Pulmonary artery endothelial cell (primary cell): Measurements from ENCODE around the gene TMEM200B. TPM values are rescaled to one million over a fixed set of nuclear protein-coding genes. Genes with fewer than 3 reads are reported as not detected.
"Not testable (repeated sequence)": the region's sequence is repeated elsewhere in the genome, so short reads cannot be mapped to it uniquely, and the experiment has no call there.

ENCODE experiments used
- DNase-seq: peaks from one replicate; pipeline ENCODE4 v3.0.0-alpha.2; 2011; ENCODE audit warnings: low read depth, low spot score
- total RNA-seq: library from RNA; depleted of rRNA; stranded (reverse); fragments of >200 nt; gene quantifications from 2 replicates; pipeline ENCODE4 v1.2.3, GENCODE V29; 2014

TMEM200B gene
- 0.92 and 1.7 TPM in 2 replicates for total RNA-seq

- DNase-seq = no peak
These were observed at the start of gene TMEM200B for GRCh38 chr1:29123887-29124365. TMEM200B (minus strand) TSS chr1:29123903; CDS start chr1:29121828, 2,075 bp downstream.

DNA sequence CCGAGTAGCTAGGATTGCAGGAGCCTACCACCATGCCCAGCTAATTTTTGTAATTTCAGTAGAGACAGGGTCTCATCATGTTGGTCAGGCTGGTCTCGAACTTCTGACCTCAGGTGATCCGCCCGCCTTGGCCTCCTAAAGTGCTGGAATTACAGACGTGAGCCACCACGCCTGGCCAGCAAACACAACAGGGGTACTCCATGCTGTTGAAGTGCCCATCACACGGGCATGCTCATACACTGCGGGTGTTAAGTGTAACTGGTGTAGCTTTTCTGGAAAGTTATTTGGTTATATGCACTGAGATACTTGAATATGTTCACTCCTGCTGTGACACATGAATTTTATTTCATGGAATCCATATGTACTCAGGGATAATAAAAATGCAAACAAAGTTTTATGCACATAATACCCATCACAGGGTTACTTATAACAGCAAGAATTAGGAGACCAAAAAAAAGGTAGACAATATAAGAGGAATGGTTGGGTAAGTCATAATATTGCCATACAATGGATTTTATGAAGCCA lies 48.8 kb upstream of the TMEM200B start:
- no peak for DNase-seq

- no peak for DNase-seq
These were observed 47.8 kb upstream of the TMEM200B start for GRCh38 chr1:29171521-29171920.

DNA sequence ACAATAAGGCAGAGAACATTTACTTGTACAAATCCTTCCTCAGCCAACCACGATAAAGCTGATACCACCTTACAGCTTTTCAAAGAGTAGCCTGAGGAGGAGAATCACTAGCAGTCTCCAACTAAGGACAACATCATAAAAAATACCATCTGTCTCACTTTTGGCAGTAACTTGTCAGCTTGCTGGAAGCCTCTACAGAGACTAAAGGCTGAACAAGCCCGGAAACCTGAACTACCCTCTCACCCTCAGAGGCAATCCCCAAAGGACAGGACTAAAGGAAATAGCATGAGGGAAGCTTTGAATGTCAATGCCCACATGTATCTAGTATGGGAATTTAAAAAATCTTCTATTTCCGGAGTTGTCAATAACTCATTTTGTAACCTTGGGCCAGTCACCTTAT lies 47.4 kb upstream of the TMEM200B start:
- no peak for DNase-seq

GRCh38 chr1:29169976-29170375 lies 46.3 kb upstream of the TMEM200B start:
- no peak for DNase-seq

DNA sequence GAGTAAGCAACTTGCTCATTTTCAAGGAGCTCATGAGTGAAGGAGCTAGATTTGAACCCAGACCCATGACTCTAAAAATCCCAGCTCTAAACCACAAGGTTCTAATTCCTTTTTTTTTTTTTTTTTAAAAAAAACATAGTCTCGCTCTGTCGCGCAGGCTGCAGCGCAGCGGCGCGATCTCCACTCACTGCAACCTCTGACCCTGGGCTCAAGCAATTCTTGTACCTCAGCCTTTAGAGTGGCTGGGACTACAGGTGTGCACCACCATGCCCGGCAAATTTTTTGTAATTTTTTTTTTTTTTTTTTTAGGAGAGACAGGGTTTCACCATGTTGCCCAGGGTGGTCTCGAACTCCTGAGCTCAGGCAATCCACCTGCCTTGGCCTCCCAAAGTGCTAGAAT lies 44.2 kb upstream of the TMEM200B start:
- no peak for DNase-seq

DNA sequence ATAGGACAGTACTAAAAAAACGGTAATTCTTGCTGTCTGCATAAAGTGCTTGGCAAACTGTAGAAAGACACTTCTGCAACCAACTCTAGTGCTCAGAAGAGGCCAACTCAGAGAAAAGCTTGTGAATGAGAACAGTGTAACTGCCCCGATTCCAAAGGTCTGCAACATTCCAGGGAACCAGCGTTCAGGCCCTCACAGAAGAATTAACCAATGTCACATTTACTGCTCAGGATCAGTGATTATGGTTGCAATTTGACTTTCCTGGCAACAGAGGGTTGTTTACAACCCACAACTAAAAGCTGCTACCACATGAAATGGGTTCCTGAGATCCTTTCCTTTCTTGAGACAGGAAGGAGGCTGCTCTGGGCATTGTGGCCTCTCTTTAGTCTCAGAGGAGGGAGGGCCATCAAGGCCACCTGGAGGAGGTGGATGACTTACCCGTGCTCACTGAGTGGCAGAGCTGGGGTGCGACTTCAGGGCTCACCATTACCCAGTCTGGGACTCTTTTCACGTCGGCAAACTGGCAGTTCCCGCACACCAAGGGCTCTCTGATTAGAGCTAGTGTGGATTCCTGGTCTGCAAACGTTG lies 42.7 kb upstream of the TMEM200B start:
- DNase-seq = no peak

- DNase-seq = no peak
These were observed 40.9 kb upstream of the TMEM200B start for GRCh38 chr1:29164588-29164987.

GRCh38 chr1:29162476-29163138 lies 38.9 kb upstream of the TMEM200B start:
- no peak for DNase-seq

GRCh38 chr1:29162025-29162424 lies 38.3 kb upstream of the TMEM200B start:
- no peak for DNase-seq

GRCh38 chr1:29159773-29160172 lies 36.1 kb upstream of the TMEM200B start:
- no peak for DNase-seq

- DNase-seq = no peak
These were observed 33.5 kb upstream of the TMEM200B start for GRCh38 chr1:29157269-29157601.

- DNase-seq = no peak
These were observed 33.0 kb upstream of the TMEM200B start for GRCh38 chr1:29156543-29157268.

- DNase-seq = no peak
These were observed 28.5 kb upstream of the TMEM200B start for GRCh38 chr1:29152046-29152805.

DNA sequence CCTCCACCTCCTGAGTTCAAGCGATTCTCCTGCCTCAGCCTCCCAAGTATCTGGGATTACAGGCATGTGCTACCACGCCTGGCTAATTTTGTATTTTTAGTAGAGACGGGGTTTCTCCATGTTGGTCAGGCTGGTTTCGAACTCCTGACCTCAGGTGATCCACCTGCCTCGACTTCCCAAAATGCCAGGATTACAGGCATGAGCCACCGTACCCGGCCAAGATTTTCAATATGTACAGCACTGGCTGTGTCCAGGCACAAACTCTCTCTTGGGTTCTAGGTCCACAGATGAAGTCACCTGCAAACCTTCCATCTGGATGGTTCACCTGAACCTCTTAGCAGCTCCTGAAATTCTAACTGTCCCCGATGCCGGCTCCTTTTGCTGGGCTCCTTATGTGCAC lies 26.6 kb upstream of the TMEM200B start:
- DNase-seq = not testable (repeated sequence)

GRCh38 chr1:29148656-29149491 lies 25.2 kb upstream of the TMEM200B start:
- no peak for DNase-seq

DNA sequence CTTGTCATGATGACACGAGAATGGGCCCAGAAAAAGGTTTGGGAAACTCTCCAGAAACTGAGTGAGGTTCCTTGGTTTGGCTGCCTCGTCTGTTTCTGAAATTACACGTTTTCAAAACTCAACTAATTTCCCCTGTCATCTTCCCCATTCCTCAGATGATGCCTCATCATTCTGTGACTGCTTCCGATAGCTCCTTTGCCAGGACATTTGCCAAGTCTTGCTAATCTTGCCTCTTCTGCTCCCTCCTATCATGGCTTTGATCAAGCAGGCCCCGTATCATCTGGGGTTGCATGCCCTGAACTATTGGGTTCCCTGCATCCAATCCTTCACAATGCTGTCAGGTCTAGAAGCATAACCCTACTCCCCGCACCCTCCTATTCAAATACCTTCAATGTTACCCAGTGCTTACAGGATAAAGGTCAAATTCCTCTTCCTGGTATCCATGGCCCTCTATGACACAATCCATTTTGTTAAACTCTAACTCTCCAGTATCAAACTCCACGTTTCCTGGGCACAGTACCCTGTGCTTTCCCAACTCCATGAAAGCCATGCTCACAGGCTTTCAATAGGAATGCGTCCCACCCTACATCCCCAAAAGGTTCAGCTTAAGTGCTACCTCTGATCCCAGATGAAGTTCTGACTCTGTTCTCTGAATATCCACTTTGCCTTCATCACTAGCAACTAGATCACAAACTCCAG lies 22.2 kb upstream of the TMEM200B start:
- DNase-seq = no peak

DNA sequence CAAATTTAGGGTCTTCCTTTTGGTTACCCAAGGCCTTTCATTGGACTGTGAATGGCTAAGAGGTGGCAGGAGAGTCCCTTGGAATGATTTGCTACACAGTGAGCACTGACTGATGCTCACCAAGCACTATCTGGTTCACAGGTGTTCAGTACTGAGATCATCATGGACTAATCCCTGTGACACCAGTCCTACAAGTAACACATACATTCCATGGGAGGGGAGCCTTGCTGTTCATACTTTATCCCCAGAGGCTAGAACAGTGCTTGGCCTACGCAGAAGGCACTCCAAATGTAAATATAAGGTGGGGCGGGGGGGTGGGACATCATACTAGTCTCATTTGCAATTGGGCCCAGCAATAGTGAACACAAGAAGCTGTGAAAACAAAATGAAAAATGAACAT lies 20.5 kb upstream of the TMEM200B start:
- no peak for DNase-seq

GRCh38 chr1:29142714-29143113 lies 19.0 kb upstream of the TMEM200B start:
- DNase-seq = no peak

DNA sequence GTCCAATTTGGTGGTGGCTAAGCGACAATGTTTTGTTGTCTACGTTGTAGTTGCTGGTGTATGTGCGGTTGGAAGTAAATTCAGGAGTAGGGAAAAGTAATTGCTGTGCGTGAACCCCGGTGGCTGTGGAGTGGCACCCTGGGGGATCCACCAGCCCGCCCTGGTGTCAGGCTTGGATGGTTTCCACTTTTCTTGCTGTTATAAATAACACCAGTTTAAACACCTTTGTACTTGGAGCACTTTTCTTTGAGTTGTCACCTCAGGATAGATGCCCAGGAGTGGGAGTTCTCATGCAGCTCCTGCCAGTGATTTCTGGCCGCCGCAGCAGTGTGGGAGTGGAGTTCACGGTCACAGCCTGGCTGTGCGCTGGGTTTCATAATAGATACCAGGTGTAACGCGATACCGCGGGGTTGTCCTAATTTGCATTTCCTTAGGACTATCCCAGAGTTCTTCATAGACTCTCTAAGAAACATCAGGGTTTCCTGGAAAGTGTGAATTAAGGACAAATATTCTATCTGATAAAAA lies 12.8 kb upstream of the TMEM200B start:
- DNase-seq = no peak
